MM.1S (cell line): Measurements from ENCODE around the gene GDAP2.

ENCODE experiments used
- EZH2 ChIP-seq: fragments of 300-600 bp; sonication (generic); optimal IDR thresholded peaks from 2 replicates; pipeline ENCODE3; 2017; ENCODE audit warnings: low read depth, mild to moderate bottlenecking, antibody characterized with exemption, low read length, mixed read lengths
- TF ChIP-seq, protein P1 (sequence below): fragments of 300-600 bp; sonication (generic); IDR thresholded peaks from 2 replicates; pipeline ENCODE4 v1.5.1; 2016; ENCODE audit warnings: antibody characterized with exemption, low read length, mixed read lengths

GRCh38 chr1:117971777-117972176 lies 42.4 kb upstream of the GDAP2 start:
- TF ChIP-seq, protein P1, sequence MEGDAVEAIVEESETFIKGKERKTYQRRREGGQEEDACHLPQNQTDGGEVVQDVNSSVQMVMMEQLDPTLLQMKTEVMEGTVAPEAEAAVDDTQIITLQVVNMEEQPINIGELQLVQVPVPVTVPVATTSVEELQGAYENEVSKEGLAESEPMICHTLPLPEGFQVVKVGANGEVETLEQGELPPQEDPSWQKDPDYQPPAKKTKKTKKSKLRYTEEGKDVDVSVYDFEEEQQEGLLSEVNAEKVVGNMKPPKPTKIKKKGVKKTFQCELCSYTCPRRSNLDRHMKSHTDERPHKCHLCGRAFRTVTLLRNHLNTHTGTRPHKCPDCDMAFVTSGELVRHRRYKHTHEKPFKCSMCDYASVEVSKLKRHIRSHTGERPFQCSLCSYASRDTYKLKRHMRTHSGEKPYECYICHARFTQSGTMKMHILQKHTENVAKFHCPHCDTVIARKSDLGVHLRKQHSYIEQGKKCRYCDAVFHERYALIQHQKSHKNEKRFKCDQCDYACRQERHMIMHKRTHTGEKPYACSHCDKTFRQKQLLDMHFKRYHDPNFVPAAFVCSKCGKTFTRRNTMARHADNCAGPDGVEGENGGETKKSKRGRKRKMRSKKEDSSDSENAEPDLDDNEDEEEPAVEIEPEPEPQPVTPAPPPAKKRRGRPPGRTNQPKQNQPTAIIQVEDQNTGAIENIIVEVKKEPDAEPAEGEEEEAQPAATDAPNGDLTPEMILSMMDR = no peak
- TF ChIP-seq EZH2 = no peak
